Panc1 (cell line): Measurements from ENCODE around the gene NUDT22. TPM values are rescaled to one million over a fixed set of nuclear protein-coding genes. Genes with fewer than 3 reads are reported as not detected.

ENCODE experiments used
- ATAC-seq: fragments of 200-7000 bp; cut with Tn5 transposase; 2 replicates; pipeline ENCODE4 v1.9.1; 2020; ENCODE audit warnings: mild to moderate bottlenecking, moderate library complexity
- BruUV-seq: library from RNA; stranded (reverse); fragments of 400-500 nt; replicated peaks from 2 replicates; lab custom pipeline; 2021; lab: Mats Ljungman, UMichigan
- CTCF ChIA-PET: fragments of 300-600 bp; sonication (Branson Sonifier 250); formaldehyde crosslinking; loops from one replicate; lab custom pipeline; 2022; ENCODE audit warnings: antibody characterized with exemption; lab: Charles Lee
- POLR2A ChIA-PET: fragments of 300-600 bp; sonication (Branson Sonifier 250); formaldehyde crosslinking; loops from one replicate; lab custom pipeline; 2022; ENCODE audit warnings: antibody characterized with exemption; lab: Charles Lee
- DNase-seq: peaks from one replicate; pipeline ENCODE4 v3.0.0-alpha.2; 2010; ENCODE audit warnings: low read depth, low spot score
- H3K27ac ChIP-seq: 2 replicates; pipeline ENCODE4 v1.5.1; 2011; ENCODE audit warnings: mild to moderate bottlenecking, low read length, inconsistent platforms
- H3K27me3 ChIP-seq: fragments of 200-500 bp; sonication (Bioruptor generic); 2 replicates; pipeline ENCODE4 v1.6.0; 2014; ENCODE audit warnings: low read length, inconsistent platforms; ENCODE audit not compliant: control insufficient read depth, insufficient read depth
- H3K36me3 ChIP-seq: fragments of 200-500 bp; sonication (Bioruptor generic); 2 replicates; pipeline ENCODE4 v1.5.1; 2014; ENCODE audit warnings: inconsistent platforms, mild to moderate bottlenecking, low read length, moderate library complexity; ENCODE audit not compliant: control insufficient read depth, insufficient read depth
- H3K4me1 ChIP-seq: 2 replicates; pipeline ENCODE4 v1.5.1; 2011; ENCODE audit warnings: inconsistent platforms, mild to moderate bottlenecking, low read length, moderate library complexity; ENCODE audit not compliant: control insufficient read depth, insufficient read depth
- H3K4me3 ChIP-seq, 2 experiments: 2 replicates each; pipeline ENCODE4 v1.5.1; 2011 to 2012; ENCODE audit warnings: low read depth in 2 of 2, low read length in 2 of 2, mild to moderate bottlenecking in 2 of 2, inconsistent platforms in 1 of 2, moderate library complexity in 1 of 2
- H3K9me3 ChIP-seq: fragments of 200-500 bp; sonication (Bioruptor generic); 2 replicates; pipeline ENCODE4 v1.5.1; 2014; ENCODE audit warnings: low read depth, mild to moderate bottlenecking, inconsistent platforms, low read length, moderate library complexity; ENCODE audit not compliant: control insufficient read depth, insufficient read depth
- POLR2AphosphoS5 ChIP-seq: IDR thresholded peaks from 2 replicates; pipeline ENCODE4 v1.6.1; 2012; ENCODE audit warnings: mild to moderate bottlenecking, low read depth, low read length, moderate library complexity
- SIN3A ChIP-seq: IDR thresholded peaks from 2 replicates; pipeline ENCODE4 v1.6.1; 2012; ENCODE audit warnings: low read depth, mild to moderate bottlenecking, low read length, moderate library complexity, borderline replicate concordance; ENCODE audit not compliant: insufficient read depth
- TCF7L2 ChIP-seq: IDR thresholded peaks from 2 replicates; pipeline ENCODE4 v1.6.1; 2011; ENCODE audit warnings: mild to moderate bottlenecking, low read depth, low read length, inconsistent platforms
- in situ Hi-C: cut with HindIII; loops from 2 replicates; pipeline ENCODE4 v1.10.0; 2016; ENCODE audit warnings: low sequenced_read_pairs, low pct_unique_long_range_greater_than_20kb
- intact Hi-C: fragments of 100-400 bp; cut with micrococcal nuclease; formaldehyde crosslinking; loops from one replicate; pipeline ENCODE4 v1.10.0; 2022; ENCODE audit not compliant: unreplicated experiment
- total RNA-seq: library from RNA; stranded (reverse); gene quantifications from one replicate; pipeline ENCODE4 v1.2.1, GENCODE V29; 2021; ENCODE audit not compliant: unreplicated experiment
- TF ChIP-seq, protein P1 (sequence below), 2 experiments: IDR thresholded peaks; 2 replicates each; pipeline ENCODE4 v1.6.1; 2011 to 2012; ENCODE audit warnings: low read depth in 2 of 2, control low read depth in 1 of 2, low read length in 1 of 2, mild to moderate bottlenecking in 1 of 2, moderate library complexity in 1 of 2; ENCODE audit not compliant: insufficient read depth in 1 of 2
- TF ChIP-seq, protein P2 (sequence below): fragments of 450-650 bp; IDR thresholded peaks from 2 replicates; pipeline ENCODE4 v1.5.1; 2017; ENCODE audit warnings: mild to moderate bottlenecking

The NUDT22 gene
- total RNA-seq, 1 experiment from 2014 or later, result 98.8 TPM

DNA sequence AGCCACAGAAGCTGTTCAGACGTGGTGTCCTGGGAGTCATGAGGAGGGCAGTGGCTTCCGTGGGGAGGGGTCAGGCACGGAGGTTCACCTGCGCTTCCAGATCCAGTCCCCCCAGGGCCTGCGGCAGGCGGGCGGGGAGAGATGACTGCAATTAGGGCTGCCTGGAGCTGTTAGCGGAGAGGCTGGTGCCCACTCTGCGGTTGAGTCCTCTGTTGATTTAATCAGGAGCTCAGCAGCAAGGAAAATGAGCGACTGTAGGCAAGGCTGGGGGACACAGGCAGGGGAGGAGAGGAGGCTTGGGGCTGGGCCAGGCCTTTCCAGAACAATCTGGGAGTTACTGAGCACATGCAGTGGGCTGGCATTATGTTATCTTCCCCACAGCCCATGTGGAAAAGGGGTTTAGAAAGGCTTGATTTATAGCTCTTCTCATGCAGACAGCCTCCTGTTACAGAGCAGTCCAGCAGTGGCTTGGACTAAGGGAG lies 38.3 kb downstream of the NUDT22 start:
- H3K4me3 ChIP-seq, result no peak overlapping the region
- ChIA-PET POLR2A (interaction anchor here (0.6 kb wide), 1 partner anchor 1032 kb away, joined by 9 read pairs; no protein-coding TSS in a partner anchor), CTCF (no interaction called here)
- TF ChIP-seq, protein P1, sequence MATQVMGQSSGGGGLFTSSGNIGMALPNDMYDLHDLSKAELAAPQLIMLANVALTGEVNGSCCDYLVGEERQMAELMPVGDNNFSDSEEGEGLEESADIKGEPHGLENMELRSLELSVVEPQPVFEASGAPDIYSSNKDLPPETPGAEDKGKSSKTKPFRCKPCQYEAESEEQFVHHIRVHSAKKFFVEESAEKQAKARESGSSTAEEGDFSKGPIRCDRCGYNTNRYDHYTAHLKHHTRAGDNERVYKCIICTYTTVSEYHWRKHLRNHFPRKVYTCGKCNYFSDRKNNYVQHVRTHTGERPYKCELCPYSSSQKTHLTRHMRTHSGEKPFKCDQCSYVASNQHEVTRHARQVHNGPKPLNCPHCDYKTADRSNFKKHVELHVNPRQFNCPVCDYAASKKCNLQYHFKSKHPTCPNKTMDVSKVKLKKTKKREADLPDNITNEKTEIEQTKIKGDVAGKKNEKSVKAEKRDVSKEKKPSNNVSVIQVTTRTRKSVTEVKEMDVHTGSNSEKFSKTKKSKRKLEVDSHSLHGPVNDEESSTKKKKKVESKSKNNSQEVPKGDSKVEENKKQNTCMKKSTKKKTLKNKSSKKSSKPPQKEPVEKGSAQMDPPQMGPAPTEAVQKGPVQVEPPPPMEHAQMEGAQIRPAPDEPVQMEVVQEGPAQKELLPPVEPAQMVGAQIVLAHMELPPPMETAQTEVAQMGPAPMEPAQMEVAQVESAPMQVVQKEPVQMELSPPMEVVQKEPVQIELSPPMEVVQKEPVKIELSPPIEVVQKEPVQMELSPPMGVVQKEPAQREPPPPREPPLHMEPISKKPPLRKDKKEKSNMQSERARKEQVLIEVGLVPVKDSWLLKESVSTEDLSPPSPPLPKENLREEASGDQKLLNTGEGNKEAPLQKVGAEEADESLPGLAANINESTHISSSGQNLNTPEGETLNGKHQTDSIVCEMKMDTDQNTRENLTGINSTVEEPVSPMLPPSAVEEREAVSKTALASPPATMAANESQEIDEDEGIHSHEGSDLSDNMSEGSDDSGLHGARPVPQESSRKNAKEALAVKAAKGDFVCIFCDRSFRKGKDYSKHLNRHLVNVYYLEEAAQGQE (IDR thresholded peaks at IDR 0.05; ENCODE audit: insufficient read depth in 1 of 2, low read depth in 2 of 2, low read length in 1 of 2), result no peak
- TF ChIP-seq, protein P2, sequence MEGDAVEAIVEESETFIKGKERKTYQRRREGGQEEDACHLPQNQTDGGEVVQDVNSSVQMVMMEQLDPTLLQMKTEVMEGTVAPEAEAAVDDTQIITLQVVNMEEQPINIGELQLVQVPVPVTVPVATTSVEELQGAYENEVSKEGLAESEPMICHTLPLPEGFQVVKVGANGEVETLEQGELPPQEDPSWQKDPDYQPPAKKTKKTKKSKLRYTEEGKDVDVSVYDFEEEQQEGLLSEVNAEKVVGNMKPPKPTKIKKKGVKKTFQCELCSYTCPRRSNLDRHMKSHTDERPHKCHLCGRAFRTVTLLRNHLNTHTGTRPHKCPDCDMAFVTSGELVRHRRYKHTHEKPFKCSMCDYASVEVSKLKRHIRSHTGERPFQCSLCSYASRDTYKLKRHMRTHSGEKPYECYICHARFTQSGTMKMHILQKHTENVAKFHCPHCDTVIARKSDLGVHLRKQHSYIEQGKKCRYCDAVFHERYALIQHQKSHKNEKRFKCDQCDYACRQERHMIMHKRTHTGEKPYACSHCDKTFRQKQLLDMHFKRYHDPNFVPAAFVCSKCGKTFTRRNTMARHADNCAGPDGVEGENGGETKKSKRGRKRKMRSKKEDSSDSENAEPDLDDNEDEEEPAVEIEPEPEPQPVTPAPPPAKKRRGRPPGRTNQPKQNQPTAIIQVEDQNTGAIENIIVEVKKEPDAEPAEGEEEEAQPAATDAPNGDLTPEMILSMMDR, result no peak
- no peak for TF ChIP-seq TCF7L2
- TF ChIP-seq POLR2AphosphoS5, result no peak
- TF ChIP-seq SIN3A, result no peak
- intact Hi-C loops (no loop called here), in situ Hi-C loops (no loop called here)
- ATAC-seq (no peak), DNase-seq (no peak)
- no peak overlapping the region for H3K27ac ChIP-seq
- H3K9me3 ChIP-seq, result no peaks in the 10 kb centered on the region
- no peaks in the 10 kb centered on the region for H3K27me3 ChIP-seq
- BruUV-seq, result no TSS peak
- H3K36me3 ChIP-seq, result no peaks in the 10 kb centered on the region
- H3K4me1 ChIP-seq, result peaks cover 16% of the 10 kb centered on the region

DNA sequence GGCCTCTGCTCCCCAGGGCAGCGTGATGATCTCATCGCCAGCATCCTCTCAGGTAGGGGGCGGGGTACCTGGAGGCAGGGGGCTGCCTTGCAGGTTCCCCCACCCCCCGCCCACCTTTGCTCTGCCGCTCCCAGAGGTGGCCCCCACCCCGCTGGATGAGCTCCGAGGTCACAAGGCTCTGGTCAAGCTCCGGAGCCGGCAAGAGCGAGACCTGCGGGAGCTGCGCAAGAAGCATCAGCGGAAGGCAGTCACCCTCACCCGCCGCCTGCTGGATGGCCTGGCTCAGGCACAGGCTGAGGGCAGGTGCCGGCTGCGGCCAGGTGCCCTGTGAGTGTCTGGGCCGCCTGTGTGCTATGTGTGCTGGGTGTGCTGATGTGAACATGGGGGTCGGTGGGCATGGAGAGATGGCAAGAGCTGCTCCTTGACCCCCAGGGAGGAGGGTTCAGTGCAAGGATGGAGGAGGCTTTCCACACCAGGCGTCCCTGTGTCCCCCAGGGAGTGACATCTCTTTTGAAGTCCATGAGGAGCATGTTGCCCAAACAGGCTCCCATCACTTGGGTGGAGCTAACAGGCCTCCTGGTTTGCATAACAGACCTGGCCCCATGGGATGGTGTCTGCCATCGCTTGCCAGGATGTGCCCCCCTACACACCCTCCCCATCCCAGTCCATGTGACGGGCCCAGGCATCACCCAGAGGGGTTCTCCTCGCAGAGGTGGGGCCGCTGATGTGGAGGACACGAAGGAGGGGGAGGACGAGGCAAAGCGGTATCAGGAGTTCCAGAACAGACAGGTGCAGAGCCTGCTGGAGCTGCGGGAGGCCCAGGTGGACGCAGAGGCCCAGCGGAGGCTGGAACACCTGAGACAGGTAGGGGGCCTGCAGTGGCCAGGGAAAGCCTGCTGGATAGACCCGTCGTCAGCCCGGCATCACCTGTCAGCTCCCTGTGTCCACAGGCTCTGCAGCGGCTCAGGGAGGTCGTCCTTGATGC lies 39.4 kb downstream of the NUDT22 start:
- in situ Hi-C loops, result no loop called here
- no TSS peak for BruUV-seq
- TF ChIP-seq, protein P1 (IDR thresholded peaks at IDR 0.05; ENCODE audit: insufficient read depth in 1 of 2, low read depth in 2 of 2, low read length in 1 of 2), result no peak
- CTCF ChIA-PET, result no interaction called here
- DNase-seq, result no peak
- peaks cover 16% of the 10 kb centered on the region for H3K4me1 ChIP-seq
- POLR2A ChIA-PET, result no interaction called here
- no peak overlapping the region for H3K4me3 ChIP-seq
- no peaks in the 10 kb centered on the region for H3K27me3 ChIP-seq
- H3K36me3 ChIP-seq, result no peaks in the 10 kb centered on the region; the same call in 1 of the 2 replicates
- intact Hi-C loops, result no loop called here
- H3K27ac ChIP-seq, result no peak overlapping the region
- no peak for ATAC-seq
- H3K9me3 ChIP-seq, result no peaks in the 10 kb centered on the region
